Osteoblast (primary cell): ENCODE data around the gene MATCAP1. TPM values are rescaled to one million over a fixed set of nuclear protein-coding genes. Genes with fewer than 3 reads are reported as not detected.
A peak's percentile ranks its signal among the peaks of the same experiment; 100 is the strongest.

Experiments used
- DNase-seq: peaks from one replicate; pipeline ENCODE4 v3.0.0; 2011; ENCODE audit warnings: low spot score, mixed read lengths; ENCODE audit not compliant: insufficient read length; ENCODE audit errors: missing footprints
- H2AFZ ChIP-seq: 2 replicates; pipeline ENCODE4 v1.6.0; 2011; ENCODE audit warnings: mild to moderate bottlenecking, low read length
- H3K27ac ChIP-seq: 2 replicates; pipeline ENCODE4 v1.5.1; 2011; ENCODE audit warnings: mild to moderate bottlenecking, low read depth, low read length, moderate library complexity
- H3K27me3 ChIP-seq: 2 replicates; pipeline ENCODE4 v1.6.0; 2012; ENCODE audit warnings: mild to moderate bottlenecking, control low read depth, inconsistent platforms, low read length, moderate library complexity; ENCODE audit not compliant: insufficient read depth
- H3K36me3 ChIP-seq: 2 replicates; pipeline ENCODE4 v1.5.1; 2011; ENCODE audit warnings: mild to moderate bottlenecking, low read length, control low read depth, moderate library complexity; ENCODE audit not compliant: insufficient read depth
- H3K4me1 ChIP-seq: 2 replicates; pipeline ENCODE4 v1.5.1; 2011; ENCODE audit warnings: mild to moderate bottlenecking, low read length, control low read depth, moderate library complexity; ENCODE audit not compliant: insufficient read depth
- H3K4me2 ChIP-seq: 2 replicates; pipeline ENCODE4 v1.6.0; 2011; ENCODE audit warnings: mild to moderate bottlenecking, low read length; ENCODE audit not compliant: insufficient read depth
- H3K4me3 ChIP-seq: fragments of 200-600 bp; sonication (generic); 3 replicates; pipeline ENCODE4 v1.5.1; 2012; ENCODE audit warnings: mild to moderate bottlenecking, low read length, inconsistent platforms; ENCODE audit not compliant: insufficient read depth
- H3K79me2 ChIP-seq: 2 replicates; pipeline ENCODE4 v1.6.0; 2012; ENCODE audit warnings: mild to moderate bottlenecking, low read length, control low read depth, inconsistent platforms; ENCODE audit not compliant: insufficient read depth
- H3K9me3 ChIP-seq: 2 replicates; pipeline ENCODE4 v1.5.1; 2011; ENCODE audit warnings: low read depth, low read length, control low read depth
- H4K20me1 ChIP-seq: 2 replicates; pipeline ENCODE4 v1.6.0; 2012; ENCODE audit warnings: mild to moderate bottlenecking, low read length, control low read depth; ENCODE audit not compliant: insufficient read depth
- total RNA-seq: library from RNA; depleted of rRNA; stranded (reverse); fragments of >200 nt; gene quantifications from 2 replicates; pipeline ENCODE4 v1.2.3, GENCODE V29; 2012
- TF ChIP-seq, protein P1 (sequence below): IDR thresholded peaks from 2 replicates; pipeline ENCODE4 v1.5.1; 2011; ENCODE audit warnings: mild to moderate bottlenecking, low read depth, low read length, moderate library complexity; ENCODE audit errors: extremely low read depth

Gene MATCAP1
- 3.6 and 4.7 TPM in 2 replicates for total RNA-seq

- peaks cover 28% of the 10 kb centered on the region for H4K20me1 ChIP-seq
- no peaks in the 10 kb centered on the region for H3K36me3 ChIP-seq
- H2AFZ ChIP-seq = peak within 1 kb of the TSS; percentile 90
- peaks cover 44% of the 10 kb centered on the region for H3K4me1 ChIP-seq
- peaks cover 11% of the 10 kb centered on the region for H3K79me2 ChIP-seq
- peak within 1 kb of the TSS; percentile 96 for H3K4me3 ChIP-seq
- peak within 1 kb of the TSS; percentile 93 for H3K27ac ChIP-seq
- no peaks in the 10 kb centered on the region for H3K9me3 ChIP-seq
- H3K4me2 ChIP-seq = peak within 1 kb of the TSS; percentile 98
- H3K27me3 ChIP-seq = no peaks in the 10 kb centered on the region
- TF ChIP-seq, protein P1, sequence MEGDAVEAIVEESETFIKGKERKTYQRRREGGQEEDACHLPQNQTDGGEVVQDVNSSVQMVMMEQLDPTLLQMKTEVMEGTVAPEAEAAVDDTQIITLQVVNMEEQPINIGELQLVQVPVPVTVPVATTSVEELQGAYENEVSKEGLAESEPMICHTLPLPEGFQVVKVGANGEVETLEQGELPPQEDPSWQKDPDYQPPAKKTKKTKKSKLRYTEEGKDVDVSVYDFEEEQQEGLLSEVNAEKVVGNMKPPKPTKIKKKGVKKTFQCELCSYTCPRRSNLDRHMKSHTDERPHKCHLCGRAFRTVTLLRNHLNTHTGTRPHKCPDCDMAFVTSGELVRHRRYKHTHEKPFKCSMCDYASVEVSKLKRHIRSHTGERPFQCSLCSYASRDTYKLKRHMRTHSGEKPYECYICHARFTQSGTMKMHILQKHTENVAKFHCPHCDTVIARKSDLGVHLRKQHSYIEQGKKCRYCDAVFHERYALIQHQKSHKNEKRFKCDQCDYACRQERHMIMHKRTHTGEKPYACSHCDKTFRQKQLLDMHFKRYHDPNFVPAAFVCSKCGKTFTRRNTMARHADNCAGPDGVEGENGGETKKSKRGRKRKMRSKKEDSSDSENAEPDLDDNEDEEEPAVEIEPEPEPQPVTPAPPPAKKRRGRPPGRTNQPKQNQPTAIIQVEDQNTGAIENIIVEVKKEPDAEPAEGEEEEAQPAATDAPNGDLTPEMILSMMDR = no peak
- peak; percentile 100 for DNase-seq
Measured at GRCh38 chr16:67183627-67184452, at the start of gene MATCAP1. MATCAP1 (minus strand) TSS chr16:67183963; CDS start chr16:67180610, 3,353 bp downstream.

DNA sequence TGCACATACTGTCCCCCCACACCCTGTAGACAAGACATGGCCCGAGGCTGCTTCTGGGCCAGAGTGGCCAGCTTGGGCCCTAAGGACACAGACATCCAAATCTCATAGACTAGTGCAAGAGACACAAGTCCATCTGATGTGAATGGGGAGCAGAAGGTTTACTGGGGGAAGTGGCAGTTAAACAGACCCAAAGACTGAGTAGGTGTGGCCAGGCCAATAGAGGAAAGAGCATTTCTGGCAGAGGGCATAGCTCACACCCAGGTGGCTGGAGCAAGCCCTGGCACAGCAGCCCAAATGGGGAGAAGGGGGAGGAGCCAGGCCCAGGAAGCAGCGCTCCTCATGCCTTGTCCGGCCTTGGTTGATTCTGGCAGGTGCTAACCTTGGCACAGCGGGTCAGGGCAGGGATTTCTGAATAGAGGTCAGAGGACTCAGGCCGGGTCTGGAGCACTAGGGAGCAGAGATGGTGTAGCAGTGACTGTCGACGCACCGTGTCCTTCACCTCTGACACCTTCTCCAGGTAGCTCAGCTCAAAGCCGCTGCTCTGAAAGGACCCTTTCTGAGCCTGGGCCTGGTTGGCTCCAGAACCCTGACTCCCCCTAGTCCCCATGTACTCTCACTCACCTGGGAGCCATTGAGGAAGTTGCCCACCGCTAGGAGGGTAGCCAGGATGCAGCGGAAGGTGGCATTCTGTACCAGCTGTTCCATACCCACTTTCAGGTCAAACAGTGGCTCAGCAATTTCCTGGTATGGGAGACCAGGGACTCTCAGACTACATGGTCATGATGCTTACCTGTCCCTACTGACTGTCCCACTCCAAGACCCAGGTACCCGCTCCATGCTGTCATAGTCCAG lies 47.3 kb upstream of the MATCAP1 start:
- Histone ChIP-seq H3K4me1 (peaks cover 11% of the 10 kb centered on the region), H3K27ac (no peak overlapping the region), H2AFZ (no peak overlapping the region), H3K36me3 (peaks cover 71% of the 10 kb centered on the region), H4K20me1 (peaks cover 22% of the 10 kb centered on the region), H3K4me2 (no peak overlapping the region), H3K79me2 (peaks cover 50% of the 10 kb centered on the region), H3K4me3 (no peak overlapping the region), H3K9me3 (no peaks in the 10 kb centered on the region), H3K27me3 (no peaks in the 10 kb centered on the region)
- peak; percentile 72 for DNase-seq
- TF ChIP-seq, protein P1 = no peak

- H4K20me1 ChIP-seq = peaks cover 17% of the 10 kb centered on the region
- no peaks in the 10 kb centered on the region for H3K9me3 ChIP-seq
- peaks cover 16% of the 10 kb centered on the region for H3K4me1 ChIP-seq
- DNase-seq = peak; percentile 31
- H3K4me2 ChIP-seq = no peak overlapping the region
- no peak overlapping the region for H3K4me3 ChIP-seq
- H2AFZ ChIP-seq = no peak overlapping the region
- TF ChIP-seq, protein P1 = no peak
- no peaks in the 10 kb centered on the region for H3K27me3 ChIP-seq
- H3K36me3 ChIP-seq = peaks cover 62% of the 10 kb centered on the region
- H3K79me2 ChIP-seq = peaks cover 53% of the 10 kb centered on the region
- no peak overlapping the region for H3K27ac ChIP-seq
Measured at GRCh38 chr16:67229906-67230808, 46.4 kb upstream of the MATCAP1 start.
